GM12878 (cell line): ENCODE data around the gene CEBPB. TPM values are rescaled to one million over a fixed set of nuclear protein-coding genes. Genes with fewer than 3 reads are reported as not detected.

Source experiments
- CHD2 ChIP-seq: IDR thresholded peaks from 2 replicates; pipeline ENCODE4 v1.6.1; 2011; ENCODE audit warnings: low read depth, low read length, improper control_type of control experiment, borderline replicate concordance
- IRF5 ChIP-seq: fragments of 450-650 bp; IDR thresholded peaks from 2 replicates; pipeline ENCODE4 v1.6.1; 2017; ENCODE audit warnings: borderline replicate concordance
- NKRF ChIP-seq: fragments of 450-650 bp; conservative IDR thresholded peaks from 2 replicates; pipeline ENCODE4 v1.6.1; 2017; ENCODE audit warnings: mild to moderate bottlenecking, moderate library complexity
- RAD51 ChIP-seq: fragments of 450-650 bp; IDR thresholded peaks from 2 replicates; pipeline ENCODE4 v1.6.1; 2016; ENCODE audit warnings: moderate library complexity, mild to moderate bottlenecking, inconsistent platforms
- SIX5 ChIP-seq: IDR thresholded peaks from 2 replicates; pipeline ENCODE4 v1.6.1; 2011; ENCODE audit warnings: mild to moderate bottlenecking, low read depth, low read length, moderate library complexity; ENCODE audit not compliant: severe bottlenecking
- STAT3 ChIP-seq: IDR thresholded peaks from 2 replicates; pipeline ENCODE4 v1.6.1; 2011; ENCODE audit warnings: low read depth, low read length, improper control_type of control experiment
- ZBTB4 ChIP-seq: fragments of 450-650 bp; formaldehyde crosslinking; IDR thresholded peaks from 2 replicates; pipeline ENCODE4 v1.4.0; 2022; ENCODE audit warnings: mild to moderate bottlenecking, moderate library complexity
- polyA plus RNA-seq, 11 experiments: library from polyadenylated mRNA; depleted of rRNA in 4 of 11; unstranded in 6 of 11; stranded (reverse) in 5 of 11; fragments of >200 nt; fragmentation: Nextera tagmentation in 4 of 11; fragmentation: Illumina TruSeq in 1 of 11; extraction: Ambion mirVana in 4 of 11; extraction: Trizol in 1 of 11; gene quantifications; 1 replicate in 1 of 11; 2 replicates in 10 of 11; pipeline versions ENCODE4 v1.2.1 to v1.2.3, GENCODE V29; 2011 to 2016; ENCODE audit warnings: inconsistent platforms in 2 of 11, missing spikeins in 2 of 11, low read depth in 1 of 11
- total RNA-seq, 4 experiments: library from RNA; depleted of rRNA in 3 of 4; stranded (reverse); fragments of >200 nt in 3 of 4; fragmentation: Illumina TruSeq in 1 of 4; extraction: Trizol in 1 of 4; gene quantifications; 2 replicates each; pipeline versions ENCODE4 v1.2.1 to v1.2.3, GENCODE V29; 2013 to 2021

CEBPB gene
- total and polyA plus RNA-seq, 10 of the 15 experiments (the other 5 are each of a cell fraction or from before 2014, with no cell fraction given), result 0.18 to 8.8 (median 1.6) TPM

DNA sequence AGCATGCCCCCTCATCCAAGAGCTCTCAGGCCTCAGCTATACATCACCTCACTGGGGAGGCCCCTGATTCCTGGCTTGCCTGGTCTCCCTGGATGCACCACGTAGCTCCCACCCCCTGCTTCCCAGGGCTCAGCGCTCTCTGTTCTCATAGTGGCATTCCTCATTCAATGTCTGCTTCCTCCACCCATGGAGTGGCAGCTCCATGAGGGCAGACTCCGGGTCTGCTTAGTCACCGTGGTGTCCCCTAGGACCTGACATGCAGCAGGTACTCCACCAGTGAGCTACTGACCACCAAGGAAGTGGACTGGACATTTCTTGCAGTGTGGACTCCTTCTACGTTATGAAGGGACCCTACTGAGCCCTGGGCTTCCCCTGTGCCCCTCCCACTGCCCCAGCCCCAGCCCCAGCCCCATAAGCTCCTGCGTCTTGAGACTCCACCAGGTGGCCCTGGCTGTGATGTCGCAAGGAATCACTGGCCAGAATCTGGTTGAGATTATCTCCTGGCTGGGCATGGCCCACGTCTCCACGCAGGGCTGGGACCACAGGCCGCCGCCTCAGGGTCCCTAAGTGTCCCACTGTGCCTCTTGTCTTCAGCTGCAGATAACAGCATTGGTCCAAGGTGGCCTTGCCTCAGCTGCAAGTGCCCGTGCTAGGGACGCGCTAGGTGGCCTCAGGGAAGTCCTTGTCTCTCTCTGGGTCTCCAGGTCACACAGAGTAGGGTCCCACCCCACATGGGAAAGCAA is 26.7 kb downstream of the CEBPB start (continued):
- TF ChIP-seq SIX5, result no peak
- TF ChIP-seq IRF5, result no peak
- no peak for TF ChIP-seq ZBTB4 (CRISPR knock-in tag)
- TF ChIP-seq NKRF, result no peak
- no peak for TF ChIP-seq STAT3
- no peak for TF ChIP-seq CHD2
- no peak for TF ChIP-seq RAD51
